A549 treated with CORT108297 at 1 μM for 4 hours (cell line): ENCODE data around the gene LRRTM4. TPM values are rescaled to one million over a fixed set of nuclear protein-coding genes. Genes with fewer than 3 reads are reported as not detected.

ENCODE experiments used
- total RNA-seq: library from RNA; stranded (reverse); fragments of 200-300 nt; extraction: Qiagen RNA extraction; gene quantifications from 5 replicates; pipeline ENCODE4 v1.2.3, GENCODE V29; 2022

The LRRTM4 gene
- not detected in 5 replicates for total RNA-seq

GRCh38 chr2:77521931-77522470, at the start of gene LRRTM4:
LRRTM4 (minus strand) TSS chr2:77522376.

